GM12878 (cell line): ENCODE results near the gene THAP9. TPM values are rescaled to one million over a fixed set of nuclear protein-coding genes. Genes with fewer than 3 reads are reported as not detected.

ENCODE experiments used
- ATAC-seq: fragments of 200-7000 bp; cut with Tn5 transposase; 3 replicates; pipeline ENCODE4 v1.9.1; 2020; ENCODE audit warnings: mild to moderate bottlenecking, moderate library complexity
- BruUV-seq: library from RNA; stranded (reverse); fragments of 400-500 nt; replicated peaks from 2 replicates; lab custom pipeline; 2021; lab: Mats Ljungman, UMichigan
- CTCF ChIA-PET: fragments of 300-600 bp; sonication (Branson Sonifier 250); formaldehyde crosslinking; extraction: SDS; loops from one replicate; lab custom pipeline; 2021; ENCODE audit warnings: inconsistent platforms; lab: Yijun Ruan, JAX
- POLR2A ChIA-PET: fragments of 350-600 bp; formaldehyde crosslinking; extraction: SDS; loops from one replicate; lab custom pipeline; 2021; ENCODE audit warnings: inconsistent platforms; lab: Charles Lee
- RAD21 ChIA-PET: fragments of 300-600 bp; sonication (Branson Sonifier 250); formaldehyde crosslinking; loops from one replicate; lab custom pipeline; 2023; ENCODE audit warnings: antibody characterized with exemption; ENCODE audit not compliant: unreplicated experiment; lab: Charles Lee
- SMC1A ChIA-PET: fragments of 300-600 bp; sonication (Branson Sonifier 250); formaldehyde crosslinking; loops from one replicate; lab custom pipeline; 2023; ENCODE audit not compliant: unreplicated experiment, uncharacterized antibody; lab: Charles Lee
- DNase-seq: peaks from one replicate; pipeline ENCODE4 v3.0.0-alpha.2; 2011; ENCODE audit warnings: low read depth, low spot score
- FAIRE-seq: peaks from 3 replicates; lab custom pipeline; 2011; peaks lifted over from hg19 to GRCh38; lab: Jason Lieb, UNC
- H2AFZ ChIP-seq: 2 replicates; pipeline ENCODE4 v1.6.0; 2011; ENCODE audit warnings: low read depth, low read length, control low read depth; ENCODE audit not compliant: control insufficient read depth
- H3K27ac ChIP-seq: 2 replicates; pipeline ENCODE4 v1.5.1; 2011; ENCODE audit warnings: control low read depth; ENCODE audit not compliant: control insufficient read depth, insufficient read depth
- H3K27me3 ChIP-seq, 2 experiments: replicated peaks in 1 of 2; 2 replicates each; pipeline versions ENCODE4 v1.6.0 to v1.6.1; 2011; ENCODE audit warnings: low read length in 1 of 2; ENCODE audit not compliant: control insufficient read depth in 2 of 2, insufficient read depth in 2 of 2
- H3K36me3 ChIP-seq, 2 experiments: 2 replicates each; pipeline ENCODE4 v1.5.1; 2011; ENCODE audit warnings: low read length in 1 of 2; ENCODE audit not compliant: control insufficient read depth in 2 of 2, insufficient read depth in 2 of 2
- H3K4me1 ChIP-seq: 2 replicates; pipeline ENCODE4 v1.6.1; 2011; ENCODE audit warnings: mild to moderate bottlenecking, low read length, moderate library complexity, mixed read lengths; ENCODE audit not compliant: control insufficient read depth, insufficient read depth
- H3K4me2 ChIP-seq: 2 replicates; pipeline ENCODE4 v1.6.0; 2011; ENCODE audit warnings: control low read depth; ENCODE audit not compliant: control insufficient read depth, insufficient read depth
- H3K4me3 ChIP-seq: fragments of 200-600 bp; sonication (generic); 2 replicates; pipeline ENCODE4 v1.5.1; 2016
- H3K79me2 ChIP-seq: 2 replicates; pipeline ENCODE4 v1.6.0; 2011; ENCODE audit warnings: low read length; ENCODE audit not compliant: control insufficient read depth, insufficient read depth
- H3K9ac ChIP-seq: 2 replicates; pipeline ENCODE4 v1.8.0; 2011; ENCODE audit warnings: low read length, control low read depth, mixed read lengths; ENCODE audit not compliant: control insufficient read depth, insufficient read depth
- H3K9me3 ChIP-seq: replicated peaks from 3 replicates; pipeline ENCODE4 v1.5.1; 2011; ENCODE audit warnings: mild to moderate bottlenecking, low read length; ENCODE audit not compliant: control insufficient read depth, insufficient read depth
- H4K20me1 ChIP-seq: 2 replicates; pipeline ENCODE4 v1.6.0; 2011; ENCODE audit not compliant: control insufficient read depth, insufficient read depth
- BRCA1 ChIP-seq: IDR thresholded peaks from 2 replicates; pipeline ENCODE4 v1.6.1; 2011; ENCODE audit warnings: low read depth, low read length, improper control_type of control experiment
- CEBPZ ChIP-seq: fragments of 150-350 bp; IDR thresholded peaks from 2 replicates; pipeline ENCODE4 v1.6.1; 2016; ENCODE audit warnings: low read depth, low read length
- HSF1 ChIP-seq: fragments of 150-350 bp; IDR thresholded peaks from 2 replicates; pipeline ENCODE4 v1.6.1; 2014; ENCODE audit warnings: mild to moderate bottlenecking, low read depth, low read length
- JUND ChIP-seq: IDR thresholded peaks from 2 replicates; pipeline ENCODE4 v1.6.1; 2012; ENCODE audit warnings: low read depth, mild to moderate bottlenecking, low read length, improper control_type of control experiment, moderate library complexity
- NFIC ChIP-seq: IDR thresholded peaks from 2 replicates; pipeline ENCODE4 v1.6.1; 2012; ENCODE audit warnings: low read depth, mild to moderate bottlenecking, inconsistent platforms, low read length, moderate library complexity
- NFYA ChIP-seq: IDR thresholded peaks from 2 replicates; pipeline ENCODE4 v1.6.1; 2011; ENCODE audit warnings: low read depth, mild to moderate bottlenecking, low read length, improper control_type of control experiment, borderline replicate concordance
- NR2C2 ChIP-seq: IDR thresholded peaks from 2 replicates; pipeline ENCODE4 v1.6.1; 2011; ENCODE audit warnings: borderline replicate concordance, low read depth; ENCODE audit not compliant: control insufficient read depth, insufficient read length
- NRF1 ChIP-seq: conservative IDR thresholded peaks from 2 replicates; pipeline ENCODE4 v1.6.1; 2011; ENCODE audit warnings: mild to moderate bottlenecking, low read depth, low read length, improper control_type of control experiment
- RAD51 ChIP-seq: fragments of 450-650 bp; IDR thresholded peaks from 2 replicates; pipeline ENCODE4 v1.6.1; 2016; ENCODE audit warnings: moderate library complexity, mild to moderate bottlenecking, inconsistent platforms
- SIN3A ChIP-seq: IDR thresholded peaks from 2 replicates; pipeline ENCODE4 v1.6.1; 2012; ENCODE audit warnings: low read depth, low read length, improper control_type of control experiment
- STAT1 ChIP-seq: fragments of 450-650 bp; conservative IDR thresholded peaks from 2 replicates; pipeline ENCODE4 v1.6.1; 2014; ENCODE audit warnings: antibody characterized with exemption, mild to moderate bottlenecking
- WRNIP1 ChIP-seq: IDR thresholded peaks from 2 replicates; pipeline ENCODE4 v1.6.1; 2011; ENCODE audit warnings: low read depth, low read length, improper control_type of control experiment, borderline replicate concordance
- ZBTB33 ChIP-seq: fragments of 450-650 bp; IDR thresholded peaks from 2 replicates; pipeline ENCODE4 v1.6.1; 2017; ENCODE audit warnings: mild to moderate bottlenecking
- ZSCAN29 ChIP-seq: fragments of 450-650 bp; IDR thresholded peaks from 2 replicates; pipeline ENCODE4 v1.6.1; 2017; ENCODE audit warnings: mild to moderate bottlenecking, moderate library complexity
- WGBS: methylation state at CpG from one replicate; pipeline ENCODE4 v1.1.6; 2016; ENCODE audit warnings: low lambda C conversion rate; ENCODE audit not compliant: insufficient replicate concordance, insufficient coverage; ENCODE audit errors: missing lambda C conversion rate; 5-methylcytosine and 5-hydroxymethylcytosine counted together
- in situ Hi-C: fragments of 300-500 bp; cut with MboI; formaldehyde crosslinking; loops from 9 replicates; pipeline ENCODE4 v1.14.3; 2018; ENCODE audit warnings: mixed read lengths
- intact Hi-C: fragments of 100-400 bp; cut with micrococcal nuclease; formaldehyde crosslinking; loops from one replicate; pipeline ENCODE4 v1.14.2; 2022; ENCODE audit not compliant: unreplicated experiment
- polyA plus RNA-seq, 11 experiments: library from polyadenylated mRNA; depleted of rRNA in 4 of 11; unstranded in 6 of 11; stranded (reverse) in 5 of 11; fragments of >200 nt; fragmentation: Nextera tagmentation in 4 of 11; fragmentation: Illumina TruSeq in 1 of 11; extraction: Ambion mirVana in 4 of 11; extraction: Trizol in 1 of 11; gene quantifications; 1 replicate in 1 of 11; 2 replicates in 10 of 11; pipeline versions ENCODE4 v1.2.1 to v1.2.3, GENCODE V29; 2011 to 2016; ENCODE audit warnings: inconsistent platforms in 2 of 11, missing spikeins in 2 of 11, low read depth in 1 of 11
- total RNA-seq, 4 experiments: library from RNA; depleted of rRNA in 3 of 4; stranded (reverse); fragments of >200 nt in 3 of 4; fragmentation: Illumina TruSeq in 1 of 4; extraction: Trizol in 1 of 4; gene quantifications; 2 replicates each; pipeline versions ENCODE4 v1.2.1 to v1.2.3, GENCODE V29; 2013 to 2021

THAP9 gene
- total and polyA plus RNA-seq, 10 of the 15 experiments (the other 5 are each of a cell fraction or from before 2014, with no cell fraction given), result 2.1 to 4.9 (median 3.3) TPM

GRCh38 chr4:82851318-82851717 is 49.2 kb upstream of the THAP9 start:
- no peak for ATAC-seq
- no peak for TF ChIP-seq HSF1
- TF ChIP-seq NR2C2, result no peak
- no peak for TF ChIP-seq CEBPZ
- no peak for TF ChIP-seq ZSCAN29
- no peak for TF ChIP-seq RAD51
- TF ChIP-seq WRNIP1, result no peak
- TF ChIP-seq NRF1, result no peak
- TF ChIP-seq ZBTB33, result no peak
- no peak for TF ChIP-seq BRCA1
- no peak for TF ChIP-seq SIN3A
- TF ChIP-seq STAT1, result no peak
- TF ChIP-seq JUND, result no peak
- no peak for TF ChIP-seq NFYA
- no peak for TF ChIP-seq NFIC

More at GRCh38 chr4:82851318-82851717, 49.2 kb upstream of the THAP9 start:
- 100% methylated on average over 2 of the region's 2 CpGs for WGBS
- ChIA-PET CTCF (interaction anchor here (0.8 to 5.9 kb wide), 10 partner anchors 9 to 433 kb away, joined by 3 to 44 read pairs (median 4); partner anchors contain the start of genes COQ2 and THAP9), RAD21 (interaction anchor here (1.4 to 1.6 kb wide), 2 partner anchors 48 to 160 kb away, joined by 5 read pairs; no protein-coding TSS in a partner anchor), POLR2A (interaction anchor here (1.1 kb wide), 1 partner anchor 48 kb away, joined by 3 read pairs; no protein-coding TSS in a partner anchor), SMC1A (interaction anchor here (0.9 to 1.9 kb wide), 5 partner anchors 12 to 160 kb away, joined by 3 to 6 read pairs (median 4); partner anchors contain the start of gene LIN54)
- H2AFZ ChIP-seq, result no peak overlapping the region
- intact Hi-C loops (no loop called here), in situ Hi-C loops (no loop called here)
- H3K9ac ChIP-seq, result no peak overlapping the region
- peaks cover 15 to 36% of the 10 kb centered on the region in 2 experiments for H3K36me3 ChIP-seq
- H3K9me3 ChIP-seq, result no peaks in the 10 kb centered on the region
- H3K4me1 ChIP-seq, result no peaks in the 10 kb centered on the region
- no peak for DNase-seq
- no peak overlapping the region for H3K4me2 ChIP-seq
- no peaks in the 10 kb centered on the region for H3K79me2 ChIP-seq
- no TSS peak for BruUV-seq
- no peak overlapping the region for H3K4me3 ChIP-seq
- no peak overlapping the region for H3K27ac ChIP-seq
- no peaks in the 10 kb centered on the region for H4K20me1 ChIP-seq
- no peak for FAIRE-seq
- H3K27me3 ChIP-seq, result no peaks in the 10 kb centered on the region
